HG02884 (cell line): ENCODE data around the gene ZNF638.

Source experiments
- ATAC-seq: cut with Tn5 transposase; IDR thresholded peaks from one replicate; pipeline ENCODE4 v1.9.1; 2021; ENCODE audit warnings: mild to moderate bottlenecking, moderate library complexity; ENCODE audit not compliant: unreplicated experiment

ZNF638 gene

GRCh38 chr2:71336384-71336783 is 4.8 kb downstream of the ZNF638 start:
- ATAC-seq = no peak

- ATAC-seq = no peak
Measured at GRCh38 chr2:71336802-71337201, 5.2 kb downstream of the ZNF638 start.

- ATAC-seq = no peak
Measured at GRCh38 chr2:71337776-71338175, 6.2 kb downstream of the ZNF638 start.

- ATAC-seq = no peak
Measured at GRCh38 chr2:71339685-71340084, 8.1 kb downstream of the ZNF638 start.

- no peak for ATAC-seq
Measured at GRCh38 chr2:71340176-71340575, 8.6 kb downstream of the ZNF638 start.

- no peak for ATAC-seq
Measured at GRCh38 chr2:71341645-71342044, 10.1 kb downstream of the ZNF638 start.

GRCh38 chr2:71346065-71346464 is 14.5 kb downstream of the ZNF638 start:
- ATAC-seq = no peak

GRCh38 chr2:71347517-71347916 is 15.9 kb downstream of the ZNF638 start:
- no peak for ATAC-seq

GRCh38 chr2:71348302-71348701 is 16.7 kb downstream of the ZNF638 start:
- no peak for ATAC-seq

GRCh38 chr2:71353248-71353647 is 21.7 kb downstream of the ZNF638 start:
- ATAC-seq = peak; percentile 63

GRCh38 chr2:71358931-71359671 is 27.5 kb downstream of the ZNF638 start:
- ATAC-seq = no peak

- ATAC-seq = no peak
Measured at GRCh38 chr2:71360434-71360975, 28.9 kb downstream of the ZNF638 start.

- no peak for ATAC-seq
Measured at GRCh38 chr2:71361631-71362030, 30.0 kb downstream of the ZNF638 start.

GRCh38 chr2:71362447-71362846 is 30.9 kb downstream of the ZNF638 start:
- no peak for ATAC-seq

- ATAC-seq = no peak
Measured at GRCh38 chr2:71370015-71370414, 38.4 kb downstream of the ZNF638 start.

- ATAC-seq = no peak
Measured at GRCh38 chr2:71372042-71372441, 40.5 kb downstream of the ZNF638 start.

- ATAC-seq = no peak
Measured at GRCh38 chr2:71379086-71379485, 47.5 kb downstream of the ZNF638 start.

GRCh38 chr2:71380665-71381064 is 49.1 kb downstream of the ZNF638 start:
- ATAC-seq = no peak

GRCh38 chr2:71385012-71385411 is 53.4 kb downstream of the ZNF638 start:
- ATAC-seq = no peak

- no peak for ATAC-seq
Measured at GRCh38 chr2:71388214-71388613, 56.6 kb downstream of the ZNF638 start.

GRCh38 chr2:71389384-71390072 is 57.9 kb downstream of the ZNF638 start:
- ATAC-seq = no peak

- ATAC-seq = no peak
Measured at GRCh38 chr2:71393216-71393615, 61.6 kb downstream of the ZNF638 start.
